ENCODE results near the gene RRAD.
A peak's percentile ranks its signal among the peaks of the same experiment; 100 is the strongest.

RRAD gene

DNA sequence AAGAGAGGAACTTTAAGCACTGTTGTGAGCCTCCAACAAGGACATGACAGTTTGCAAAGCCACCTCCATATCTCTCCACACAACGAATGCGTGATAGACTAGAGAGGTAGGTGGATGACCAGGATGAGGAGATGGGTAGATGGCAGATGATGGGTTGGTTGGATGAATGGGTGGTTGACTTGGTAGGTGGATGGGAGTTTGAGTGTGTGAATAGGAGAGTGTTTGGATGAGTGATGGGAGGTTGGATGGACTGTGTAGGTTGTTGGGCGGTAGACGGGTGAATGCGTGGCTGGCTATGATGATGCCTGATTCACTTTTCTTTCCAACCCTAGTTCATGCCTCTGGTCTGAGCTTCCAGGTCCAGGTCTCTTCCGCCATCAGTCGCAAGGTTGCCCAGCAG, 10.8 kb downstream of the RRAD start:
- DNase-seq = no peak

DNA sequence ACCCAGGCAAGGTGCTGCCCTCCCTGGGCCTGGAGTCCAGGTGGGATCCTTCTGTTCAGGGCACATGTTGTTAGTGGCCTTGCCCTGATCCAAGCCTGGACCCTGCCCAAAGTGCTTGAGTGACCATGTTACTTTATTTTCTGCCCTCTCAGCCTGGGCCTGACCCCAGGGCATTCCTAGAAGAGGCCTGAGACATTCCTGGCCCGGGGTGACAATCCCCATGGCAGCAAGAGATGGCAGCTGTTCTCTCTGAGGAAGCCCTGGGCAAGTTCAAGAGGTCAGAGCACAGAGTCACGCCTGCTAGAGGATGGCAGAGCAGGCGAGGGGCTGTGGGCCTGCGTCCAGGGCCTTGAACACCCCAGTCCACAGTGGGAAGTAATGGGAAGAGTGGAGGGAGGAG, 11.6 kb downstream of the RRAD start:
- DNase-seq = no peak

DNA sequence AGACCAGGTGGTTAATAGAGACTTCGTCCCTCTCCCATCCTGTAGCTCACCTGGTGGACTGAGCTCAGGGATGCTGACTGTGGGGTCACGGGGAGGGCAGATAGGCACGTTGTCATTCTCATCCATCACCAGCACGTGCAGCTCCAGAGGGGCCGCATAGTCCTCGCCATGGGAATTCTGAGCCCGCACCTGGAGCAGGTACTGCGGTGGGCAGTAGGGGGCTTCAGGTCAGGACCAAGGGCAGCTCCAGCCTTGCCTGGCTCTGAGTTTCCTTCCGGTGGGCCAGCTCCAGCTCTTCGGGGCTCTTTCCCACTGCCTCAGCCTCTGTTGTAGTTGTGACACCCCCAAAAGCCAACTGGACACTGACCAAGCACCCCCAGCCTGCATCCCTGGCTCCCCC, 12.3 kb downstream of the RRAD start:
- no peak for DNase-seq

DNA sequence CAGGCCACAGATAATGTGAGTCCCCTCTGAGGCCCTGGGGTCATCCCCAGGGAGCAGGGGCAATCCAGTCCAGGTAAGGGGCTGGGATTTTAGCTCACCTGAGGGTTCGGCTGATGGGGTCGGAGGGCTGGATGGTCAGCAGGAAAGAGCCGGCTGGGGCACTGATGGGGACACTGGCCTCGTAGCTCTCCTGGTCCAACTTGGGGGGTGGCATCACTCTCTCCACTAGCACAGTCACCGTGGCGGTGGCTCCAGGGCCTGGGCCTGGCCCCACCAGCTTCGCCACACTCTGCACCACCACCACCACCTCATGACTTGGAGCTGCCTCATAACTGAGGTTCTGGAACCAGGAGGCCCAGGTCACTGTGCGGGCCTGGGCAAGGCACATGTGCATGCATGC, 13.5 kb downstream of the RRAD start:
- no peak for DNase-seq

DNA sequence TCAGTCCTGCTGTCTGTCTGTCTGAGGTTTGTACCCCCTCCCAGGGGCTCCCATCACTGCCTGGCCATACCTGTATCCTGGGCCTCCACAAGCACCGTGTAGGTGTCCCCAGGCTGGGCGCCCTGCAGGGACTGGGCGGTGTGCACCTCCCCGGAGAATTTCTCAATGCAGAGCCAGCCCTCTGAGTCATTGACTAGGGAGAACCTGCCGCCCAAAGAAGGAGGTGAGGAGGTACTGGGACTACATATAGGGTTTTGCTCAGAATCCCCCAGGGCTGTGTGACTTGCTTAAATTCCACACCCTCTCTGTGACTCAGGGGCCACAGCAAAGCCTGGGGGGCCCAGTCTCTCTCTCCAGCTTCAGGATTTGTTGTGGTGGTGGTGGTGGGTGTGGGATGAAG, 14.2 kb downstream of the RRAD start:
- DNase-seq = no peak

DNA sequence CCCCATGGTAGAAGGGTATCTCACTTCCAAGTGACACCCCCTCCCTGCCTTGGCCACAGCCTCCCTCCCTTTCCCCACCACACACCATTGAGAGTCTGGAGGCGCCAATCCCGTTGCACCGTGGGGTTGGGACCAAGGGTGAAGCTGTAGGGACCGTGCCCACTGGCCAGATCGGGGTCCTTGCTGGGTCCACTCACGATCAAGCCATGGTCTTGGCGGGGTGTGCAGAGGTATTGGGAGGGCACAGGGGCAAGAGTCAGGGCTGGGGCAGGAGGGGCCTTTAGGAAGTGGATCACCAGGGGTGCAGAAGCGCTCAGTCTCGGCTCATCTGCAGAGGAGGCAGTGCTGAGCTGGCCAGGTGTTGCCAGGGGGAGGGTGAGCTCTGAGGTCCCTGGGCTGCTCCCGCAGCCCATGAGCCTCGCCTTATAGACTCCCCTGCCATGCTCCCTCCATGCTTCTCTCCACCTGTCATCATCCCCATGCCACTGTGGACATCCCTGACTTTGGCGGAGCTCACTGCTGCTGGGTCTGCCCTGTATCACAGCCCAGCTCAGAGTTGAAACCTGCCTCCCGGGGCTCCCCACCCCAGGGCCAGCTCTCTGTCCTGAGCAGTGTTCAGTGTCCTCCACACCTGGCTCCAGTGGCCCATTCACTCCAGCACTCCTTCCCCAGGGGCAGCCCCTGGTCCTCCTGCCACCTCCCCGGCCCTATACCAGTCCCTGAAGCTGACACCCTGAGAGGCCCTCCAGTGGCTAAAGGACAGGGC, 15.0 kb downstream of the RRAD start:
- no peak for DNase-seq

DNA sequence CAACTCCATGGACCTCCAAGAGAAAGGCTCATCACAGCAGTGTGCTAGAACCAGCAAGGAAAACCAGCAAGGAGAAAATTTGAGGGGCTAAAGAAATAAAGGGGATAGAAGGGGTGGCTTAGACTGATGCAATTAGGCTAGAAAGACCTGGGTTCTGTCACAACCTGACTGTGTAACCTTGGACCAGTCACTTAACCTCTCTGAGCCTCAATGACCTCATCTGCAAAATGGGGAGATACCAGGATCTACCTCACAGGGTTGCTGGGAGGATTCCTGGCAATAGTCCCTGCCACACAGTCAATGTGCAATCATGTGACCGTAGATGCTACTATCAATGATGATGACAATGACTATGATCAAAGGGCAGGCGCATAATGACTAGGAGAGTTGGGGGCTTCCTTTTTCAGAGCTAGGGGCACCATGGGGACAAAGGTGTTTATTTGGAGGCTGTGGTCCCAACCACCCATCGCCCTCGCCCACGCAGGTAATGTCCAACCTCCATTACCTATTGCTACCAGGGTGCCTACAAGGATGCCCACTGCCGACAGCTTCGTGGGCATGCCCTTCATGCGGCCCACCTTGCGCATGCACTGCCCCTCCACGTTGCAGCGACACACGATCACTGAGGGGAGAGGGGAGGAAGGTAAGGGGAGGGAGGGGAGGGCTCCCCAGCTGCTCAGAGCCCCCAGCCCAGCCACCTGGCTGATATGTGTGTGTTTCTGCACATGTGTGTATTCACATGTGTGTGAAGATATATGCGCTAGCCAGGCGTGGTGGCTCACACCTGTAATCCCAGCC, 16.4 kb downstream of the RRAD start:
- DNase-seq = no peak

DNA sequence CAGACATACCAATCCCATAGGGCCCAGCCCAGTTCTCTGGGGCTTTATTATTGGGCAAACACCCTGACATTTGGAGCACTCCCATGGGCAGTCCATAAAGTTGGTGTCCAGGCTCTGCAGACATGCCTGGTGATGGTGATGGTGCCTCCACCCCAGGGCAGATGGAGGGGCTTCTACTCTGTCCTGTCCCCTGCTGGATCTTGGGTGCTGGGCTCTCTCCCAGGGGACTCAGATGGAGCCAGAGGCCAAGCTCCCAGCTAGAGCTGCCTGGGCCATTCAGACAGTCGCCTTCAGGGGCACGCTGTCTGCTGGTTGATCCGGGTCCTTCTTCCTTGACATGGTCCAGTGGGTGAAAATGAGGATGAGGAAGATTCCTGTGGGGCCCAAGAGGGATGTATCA, 17.2 kb downstream of the RRAD start:
- no peak for DNase-seq

DNA sequence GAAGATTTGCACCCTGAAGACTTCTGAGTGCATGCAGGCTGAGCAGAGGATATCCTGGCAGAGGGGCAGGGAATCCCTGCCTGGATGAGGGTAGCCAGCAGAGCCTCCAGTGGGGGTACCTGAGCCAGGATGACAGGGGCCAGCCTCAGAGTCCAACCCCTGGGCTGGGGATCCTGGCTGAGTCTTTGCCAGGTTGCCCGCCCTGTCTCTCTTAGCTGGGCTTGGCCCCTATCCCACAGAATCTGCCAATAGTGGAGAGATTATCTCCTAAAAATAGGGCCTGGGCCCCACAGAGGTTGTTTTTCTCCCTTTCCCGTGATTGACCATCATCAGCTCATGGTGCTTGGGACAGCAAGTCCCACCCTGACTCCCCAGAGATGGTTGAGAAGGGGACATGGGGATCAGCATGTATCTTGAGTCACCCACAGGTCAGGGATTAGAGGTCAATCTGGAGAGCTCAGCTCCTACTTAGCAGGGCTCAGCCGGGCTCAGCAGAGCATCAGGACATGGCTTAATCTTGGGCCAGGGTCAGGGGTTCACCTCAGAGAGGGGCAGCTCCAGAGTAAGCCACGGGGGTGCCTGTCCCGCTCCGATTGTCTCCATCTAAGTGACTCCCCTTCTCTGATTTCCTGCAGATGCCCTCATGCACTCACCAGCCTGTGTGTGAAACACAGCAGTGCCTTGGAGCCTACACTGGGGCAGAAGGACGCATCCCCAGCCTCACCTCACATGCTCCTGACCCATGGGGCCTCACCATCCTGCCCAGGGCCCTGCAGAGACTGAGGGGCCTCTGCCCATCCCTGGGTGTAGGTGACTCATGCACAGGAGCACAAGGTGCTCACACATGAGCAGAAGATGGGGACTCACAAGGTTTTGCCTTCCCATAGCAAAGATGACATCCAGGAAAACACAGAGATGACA, 18.2 kb downstream of the RRAD start:
- no peak for DNase-seq

DNA sequence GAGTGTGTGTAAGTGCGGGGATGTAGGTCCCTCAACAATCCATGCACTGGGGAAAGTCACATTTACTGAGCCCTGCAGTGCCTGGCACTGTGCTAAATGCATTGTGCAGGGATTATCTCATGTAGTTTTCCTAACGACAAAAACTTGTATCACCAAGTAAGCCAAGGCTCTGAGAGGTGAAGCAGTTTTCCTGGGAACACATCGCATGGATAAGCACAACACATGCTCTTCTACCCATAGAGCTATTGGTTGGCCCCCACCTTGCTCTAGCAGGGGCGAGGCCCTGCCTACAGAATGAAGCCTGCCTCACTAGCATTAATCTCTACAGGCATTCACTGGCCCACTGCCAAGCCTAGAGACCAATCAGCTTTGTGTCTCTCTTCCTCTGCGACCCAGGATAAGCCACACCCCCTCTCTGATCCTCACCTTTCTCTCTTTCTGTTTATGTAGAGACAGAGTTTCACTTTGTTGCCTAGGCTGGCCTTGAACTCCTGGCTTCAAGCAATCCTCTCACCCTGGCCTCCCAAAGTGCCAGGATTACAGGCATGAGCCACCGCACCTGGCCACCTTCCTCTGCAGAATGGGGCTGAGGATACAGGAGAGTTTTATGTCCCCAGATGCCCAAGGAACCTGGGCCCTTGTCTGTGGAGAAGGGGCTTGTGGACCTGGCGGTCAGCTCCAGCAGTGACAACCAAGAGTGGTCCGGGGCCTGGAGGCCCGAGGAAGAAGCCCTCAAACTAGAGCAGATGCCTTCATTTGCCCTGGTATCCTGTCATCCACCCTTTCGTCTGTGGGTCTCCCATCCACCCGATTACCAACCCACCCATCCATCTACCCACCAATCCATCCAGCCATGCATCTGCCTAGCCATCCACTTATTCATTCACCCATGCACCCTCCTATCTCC, 19.4 kb downstream of the RRAD start:
- DNase-seq = peak; percentile 33 to 43

DNA sequence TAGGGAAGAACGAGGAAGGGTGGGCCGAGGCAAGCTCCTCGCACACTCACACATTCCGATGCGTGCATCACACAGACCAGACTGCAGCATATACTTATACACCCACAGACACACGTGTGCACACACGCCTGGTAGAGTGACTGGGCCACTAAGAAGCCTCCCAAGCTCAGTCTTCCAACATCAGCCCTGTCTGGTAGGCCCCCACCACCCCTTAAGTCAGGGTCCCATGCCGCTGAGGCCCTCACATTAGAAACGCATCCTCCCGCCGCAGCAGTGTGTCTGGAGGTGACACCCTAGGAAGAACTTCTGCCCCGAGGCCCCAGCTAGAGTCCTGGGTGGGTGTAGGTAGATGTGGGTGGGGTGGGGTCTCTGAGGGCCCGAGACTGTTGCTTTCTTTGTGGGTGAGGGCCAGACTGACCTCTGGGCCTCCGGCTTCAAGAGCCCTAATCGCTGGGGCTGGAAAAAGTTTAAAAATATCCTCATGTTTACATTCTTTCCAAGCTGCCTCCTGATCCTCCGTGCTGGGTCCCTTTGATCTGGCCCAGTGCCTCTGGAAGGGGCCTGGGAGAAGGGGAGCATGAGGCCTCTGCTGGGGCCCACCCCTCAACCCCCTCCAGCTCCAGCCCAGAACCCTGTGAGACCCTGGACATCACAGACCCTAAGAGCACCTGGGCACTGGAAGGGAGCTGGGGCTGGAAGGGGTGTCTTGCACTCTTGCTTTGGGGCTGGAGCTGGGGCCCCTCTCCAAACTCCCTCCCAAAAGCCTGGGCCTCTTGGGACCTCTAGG, 20.3 kb downstream of the RRAD start:
- DNase-seq = no peak

DNA sequence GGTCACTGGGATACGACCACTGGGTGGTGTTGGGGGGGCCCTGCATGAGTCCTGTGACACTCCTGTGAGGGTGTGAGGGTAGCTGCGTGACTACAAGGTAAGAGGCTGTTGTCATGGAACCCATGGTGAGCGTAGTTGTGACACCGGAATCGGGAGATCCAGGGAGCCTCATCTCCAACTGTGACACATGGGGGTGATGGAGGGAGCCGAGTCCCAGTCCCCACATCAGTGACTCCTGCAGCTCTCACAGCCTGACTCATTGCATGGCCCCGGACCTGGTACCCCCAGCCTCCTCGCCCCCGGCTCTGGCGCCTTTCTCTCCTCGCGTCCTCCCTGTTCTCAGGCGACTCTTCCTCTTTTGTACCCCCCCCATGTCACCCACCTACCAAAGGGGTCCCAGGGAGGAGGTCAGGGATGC, 20.9 kb downstream of the RRAD start:
- DNase-seq = no peak

DNA sequence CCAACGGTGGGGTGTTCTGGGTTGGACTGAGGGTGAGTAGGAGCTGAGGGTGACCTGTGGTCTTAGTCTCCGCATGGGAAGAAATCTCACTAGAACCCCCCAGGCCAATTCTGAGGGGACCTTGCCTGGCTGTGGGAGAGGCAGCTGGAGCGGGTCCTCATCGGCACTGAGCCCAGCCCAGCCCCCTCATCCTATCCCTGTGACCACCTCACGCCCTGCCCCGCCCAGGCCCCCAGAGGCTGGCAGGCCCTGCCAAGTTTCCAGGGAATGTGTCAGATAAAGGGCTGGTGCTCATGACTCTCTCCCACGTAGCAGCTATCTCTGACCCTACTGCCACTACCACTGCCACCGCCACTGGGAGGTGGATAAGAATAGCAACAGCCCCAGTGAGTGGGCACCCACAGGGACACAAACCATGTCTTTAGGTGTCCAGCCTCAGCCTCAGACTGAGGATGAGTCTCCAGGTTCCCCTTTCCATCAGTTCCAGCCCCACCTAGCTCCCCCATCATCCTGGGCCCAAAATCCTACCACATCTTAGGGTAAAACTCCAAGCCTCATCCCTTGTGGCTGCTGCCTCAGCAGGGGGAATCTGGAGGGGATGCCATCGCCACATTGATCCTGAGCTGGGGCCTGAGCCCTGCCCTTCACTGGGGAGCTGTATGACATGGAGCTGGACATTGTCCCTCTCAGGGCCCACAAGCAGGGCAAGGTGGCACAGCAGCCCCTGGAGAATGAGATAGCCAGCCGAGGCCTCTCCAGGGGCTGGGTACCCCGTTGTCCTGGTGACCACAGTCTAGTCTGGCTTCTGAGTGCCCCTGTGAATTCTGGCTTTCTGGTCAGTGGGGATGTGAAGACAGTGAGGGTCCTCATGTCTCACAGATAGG, 21.5 kb downstream of the RRAD start:
- DNase-seq = no peak

DNA sequence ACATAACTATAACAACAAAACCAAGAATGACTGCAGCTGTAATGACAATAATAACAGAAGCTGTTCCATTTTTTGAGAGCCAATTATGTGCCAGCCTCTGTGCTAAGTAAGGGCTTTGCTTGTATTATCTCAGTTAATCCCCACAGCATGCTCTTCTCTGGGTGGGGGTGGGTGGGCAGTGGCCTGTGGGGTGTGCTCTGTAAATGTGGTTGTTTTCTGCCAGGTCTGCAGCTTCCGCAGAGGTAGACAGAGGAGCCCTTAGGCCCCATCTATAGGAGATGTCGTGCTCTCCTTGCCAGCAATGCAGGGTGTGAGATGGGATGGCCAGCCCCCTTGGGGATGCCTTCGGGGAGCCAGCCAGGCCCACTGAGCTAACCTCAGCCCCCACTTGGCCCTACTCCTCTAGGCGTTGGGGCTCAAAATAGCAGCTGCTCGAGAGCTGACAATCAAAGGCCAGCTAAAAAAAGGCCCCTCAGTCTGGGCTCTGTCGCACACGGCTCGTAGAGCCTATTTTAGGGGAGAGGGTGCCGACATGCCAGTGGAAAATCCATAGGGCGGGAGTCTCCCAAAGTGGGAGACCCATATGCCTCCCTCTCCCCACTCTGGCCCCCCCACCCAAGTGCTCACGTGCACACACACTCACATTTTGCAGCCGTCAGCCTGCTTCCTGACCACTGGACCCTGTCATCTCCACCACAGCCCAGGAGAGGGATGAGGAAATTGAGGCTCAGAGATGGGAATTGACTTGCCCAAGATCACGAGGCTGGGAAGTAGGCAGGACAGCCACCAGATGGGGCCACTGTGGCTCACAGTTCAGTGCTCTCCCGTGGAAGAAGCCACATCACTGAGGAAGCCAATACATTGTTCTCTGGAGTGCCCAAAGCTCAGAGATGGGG, 22.4 kb downstream of the RRAD start:
- no peak for DNase-seq

DNA sequence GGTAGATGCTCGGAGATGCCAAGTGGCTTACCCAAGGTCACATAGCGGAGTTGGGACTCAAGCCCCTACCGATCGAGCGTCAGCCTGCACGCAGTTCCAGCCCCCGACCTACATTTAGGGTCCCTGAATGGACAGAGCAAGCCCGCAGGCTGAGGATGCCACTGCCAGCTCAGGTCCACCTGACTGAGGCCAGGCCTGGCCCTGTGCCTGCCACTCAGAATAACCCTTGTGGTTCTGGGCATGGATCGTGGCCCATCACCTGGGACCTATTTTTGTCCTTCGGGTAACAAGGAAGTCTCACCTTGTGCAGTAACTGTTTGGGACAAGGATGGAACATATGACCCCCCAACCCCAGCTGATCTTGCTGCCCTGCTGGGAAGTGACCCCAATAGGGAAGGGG, 23.7 kb downstream of the RRAD start:
- DNase-seq = no peak

DNA sequence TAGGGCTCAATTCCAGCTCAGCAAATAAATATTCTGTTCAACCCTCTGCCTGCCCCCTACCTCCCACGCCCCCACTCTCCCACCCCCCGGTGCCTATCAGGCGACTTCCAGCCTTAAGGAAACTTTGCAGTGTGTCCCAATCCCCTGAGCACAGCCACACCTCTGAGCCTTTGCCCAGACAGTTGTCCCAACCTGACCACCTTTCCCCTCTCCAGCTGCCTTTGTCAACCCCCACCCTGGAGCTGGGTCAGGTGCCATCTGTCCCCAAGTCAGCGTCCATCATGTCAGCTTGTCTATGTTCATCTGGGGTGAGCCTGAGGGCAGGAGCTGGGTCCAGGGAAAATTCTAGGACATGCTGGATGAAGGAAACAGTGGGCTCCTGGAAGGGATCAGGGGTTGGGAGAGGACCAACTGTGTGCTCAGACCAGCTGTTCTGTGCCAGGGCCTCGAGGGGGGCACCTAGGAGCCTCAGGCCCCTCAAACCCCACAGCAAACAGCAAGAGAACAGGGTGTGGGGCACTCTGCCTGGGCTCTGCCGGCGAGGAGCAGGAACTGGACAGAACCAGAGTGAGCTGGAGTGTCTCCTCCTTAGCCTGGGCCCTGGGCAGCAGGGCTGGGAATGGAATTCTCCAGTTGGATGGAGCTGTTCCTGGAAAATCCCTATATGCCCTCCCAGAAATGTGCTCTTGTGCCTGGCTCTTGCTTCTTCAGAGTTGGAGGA, 24.5 kb downstream of the RRAD start:
- no peak for DNase-seq

DNA sequence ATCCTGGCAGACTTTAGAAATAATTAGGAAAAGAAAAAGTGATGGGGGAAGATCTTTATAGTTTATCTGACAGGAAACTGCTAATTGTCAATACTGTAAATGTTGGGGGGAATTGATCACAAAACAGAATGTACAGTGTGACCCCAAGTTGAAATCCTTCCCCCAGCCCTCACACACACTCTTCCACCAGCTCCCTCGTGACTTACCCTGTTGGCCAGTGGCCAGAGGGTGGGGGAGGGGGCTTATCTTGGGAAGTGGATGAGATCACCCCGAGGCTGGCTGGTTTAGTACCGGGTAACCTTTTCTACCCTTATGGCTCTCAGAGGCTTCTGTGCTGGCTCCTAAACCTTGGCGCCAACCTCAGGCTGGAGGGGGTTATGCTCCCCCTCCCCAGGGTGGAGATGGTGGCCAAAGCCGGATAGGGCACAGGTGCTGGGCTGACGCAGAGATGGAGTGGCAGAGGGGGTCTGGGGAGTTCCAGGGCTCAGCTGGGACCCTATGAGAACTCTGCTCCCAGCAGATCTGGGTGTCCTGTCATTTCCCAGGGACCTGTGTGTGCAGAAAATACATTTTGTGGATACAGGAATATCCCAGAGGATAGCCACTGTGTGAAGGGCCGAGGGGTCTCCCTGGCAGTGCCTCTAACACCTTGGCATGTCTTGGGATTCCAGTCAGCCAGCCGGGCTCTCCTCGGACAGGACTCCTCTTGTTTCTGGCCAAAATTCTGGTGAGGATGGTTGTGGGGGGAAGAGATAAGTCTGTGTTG, 25.2 kb downstream of the RRAD start:
- no peak for DNase-seq
